ENCODE data around the gene LTBP1. TPM values are rescaled to one million over a fixed set of nuclear protein-coding genes. Genes with fewer than 3 reads are reported as not detected.

LTBP1 gene
- total RNA-seq, 1 donor from 2014 or later: 102 TPM

- H3K4me1 Mint-ChIP-seq (ENCODE audit: unreplicated experiment): no peaks in the 10 kb centered on the region
- H3K27ac Mint-ChIP-seq (ENCODE audit: unreplicated experiment): no peak overlapping the region
Observed at GRCh38 chr2:33347856-33348255, 401.1 kb downstream of the LTBP1 start.

GRCh38 chr2:33350632-33351031 is 403.9 kb downstream of the LTBP1 start:
- Mint-ChIP-seq H3K4me1 (ENCODE audit: unreplicated experiment) (peaks cover 4% of the 10 kb centered on the region), H3K36me3 (ENCODE audit: unreplicated experiment) (peaks cover 31% of the 10 kb centered on the region), H3K27ac (ENCODE audit: unreplicated experiment) (no peak overlapping the region), H3K27me3 (ENCODE audit: unreplicated experiment) (no peaks in the 10 kb centered on the region), H3K9me3 (ENCODE audit: unreplicated experiment) (peaks cover 9% of the 10 kb centered on the region), H3K4me3 (ENCODE audit: unreplicated experiment) (no peak overlapping the region)
- TF ChIP-seq CTCF (IDR thresholded peaks at IDR 0.05): no peak
- DNase-seq (ENCODE audit: extremely low spot score, unreplicated experiment): no peak

More at GRCh38 chr2:33347856-33348255, 401.1 kb downstream of the LTBP1 start:
- H3K36me3 Mint-ChIP-seq (ENCODE audit: unreplicated experiment): peaks cover 29% of the 10 kb centered on the region
- no peak for DNase-seq (ENCODE audit: extremely low spot score, unreplicated experiment)
- H3K9me3 Mint-ChIP-seq (ENCODE audit: unreplicated experiment): peaks cover 7% of the 10 kb centered on the region
- no peak overlapping the region for H3K4me3 Mint-ChIP-seq (ENCODE audit: unreplicated experiment)
- TF ChIP-seq CTCF (IDR thresholded peaks at IDR 0.05): no peak
- no peaks in the 10 kb centered on the region for H3K27me3 Mint-ChIP-seq (ENCODE audit: unreplicated experiment)

- Mint-ChIP-seq H3K27me3 (ENCODE audit: unreplicated experiment) (no peaks in the 10 kb centered on the region), H3K9me3 (ENCODE audit: unreplicated experiment) (peaks cover 14% of the 10 kb centered on the region), H3K4me1 (ENCODE audit: unreplicated experiment) (peaks cover 4% of the 10 kb centered on the region), H3K4me3 (ENCODE audit: unreplicated experiment) (no peak overlapping the region), H3K36me3 (ENCODE audit: unreplicated experiment) (peaks cover 39% of the 10 kb centered on the region), H3K27ac (ENCODE audit: unreplicated experiment) (no peak overlapping the region)
- DNase-seq (ENCODE audit: extremely low spot score, unreplicated experiment): no peak
- TF ChIP-seq CTCF (IDR thresholded peaks at IDR 0.05): no peak
Observed at GRCh38 chr2:33351781-33352180, 405.0 kb downstream of the LTBP1 start.

GRCh38 chr2:33354981-33355380 is 408.2 kb downstream of the LTBP1 start:
- H3K27ac Mint-ChIP-seq (ENCODE audit: unreplicated experiment): peak overlapping the region; percentile 36
- H3K4me3 Mint-ChIP-seq (ENCODE audit: unreplicated experiment): no peak overlapping the region
- H3K27me3 Mint-ChIP-seq (ENCODE audit: unreplicated experiment): no peaks in the 10 kb centered on the region
- peaks cover 21% of the 10 kb centered on the region for H3K36me3 Mint-ChIP-seq (ENCODE audit: unreplicated experiment)
- peaks cover 11% of the 10 kb centered on the region for H3K4me1 Mint-ChIP-seq (ENCODE audit: unreplicated experiment)
- peaks cover 7% of the 10 kb centered on the region for H3K9me3 Mint-ChIP-seq (ENCODE audit: unreplicated experiment)
- no peak for DNase-seq (ENCODE audit: extremely low spot score, unreplicated experiment)
- TF ChIP-seq CTCF (IDR thresholded peaks at IDR 0.05): no peak

- TF ChIP-seq CTCF (IDR thresholded peaks at IDR 0.05): no peak
- Mint-ChIP-seq H3K27ac (ENCODE audit: unreplicated experiment) (no peak overlapping the region), H3K9me3 (ENCODE audit: unreplicated experiment) (peaks cover 7% of the 10 kb centered on the region), H3K27me3 (ENCODE audit: unreplicated experiment) (no peaks in the 10 kb centered on the region), H3K4me3 (ENCODE audit: unreplicated experiment) (no peak overlapping the region), H3K36me3 (ENCODE audit: unreplicated experiment) (peaks cover 31% of the 10 kb centered on the region), H3K4me1 (ENCODE audit: unreplicated experiment) (peaks cover 26% of the 10 kb centered on the region)
- DNase-seq (ENCODE audit: extremely low spot score, unreplicated experiment): no peak
Observed at GRCh38 chr2:33358878-33359277, 412.1 kb downstream of the LTBP1 start.

Measured in osteocyte (in vitro differentiated cells).